HCT116 (cell line): ENCODE data around the gene BNC2. TPM values are rescaled to one million over a fixed set of nuclear protein-coding genes. Genes with fewer than 3 reads are reported as not detected.

ENCODE experiments used
- ATAC-seq: fragments of 200-7000 bp; cut with Tn5 transposase; 2 replicates; pipeline ENCODE4 v1.9.1; 2020; ENCODE audit warnings: mild to moderate bottlenecking, moderate library complexity
- Bru-seq: library from RNA; stranded (reverse); fragments of 400-500 nt; gene quantifications from one replicate; lab custom pipeline; 2021; lab: Mats Ljungman, UMichigan
- BruChase-seq, 2 experiments: library from RNA; stranded (reverse); fragments of 400-500 nt; gene quantifications; one replicate each; lab custom pipeline; 2021; lab: Mats Ljungman, UMichigan
- BruUV-seq: library from RNA; stranded (reverse); fragments of 400-500 nt; replicated peaks from 2 replicates; lab custom pipeline; 2021; lab: Mats Ljungman, UMichigan
- CTCF ChIA-PET: fragments of 300-600 bp; sonication (Branson Sonifier 250); formaldehyde crosslinking; loops from one replicate; lab custom pipeline; 2021; ENCODE audit warnings: antibody characterized with exemption; lab: Charles Lee
- POLR2A ChIA-PET: fragments of 300-600, 350-600 bp; sonication (Branson Sonifier 250); formaldehyde crosslinking; loops from one replicate; lab custom pipeline; 2021; ENCODE audit warnings: antibody characterized with exemption; lab: Charles Lee
- RAD21 ChIA-PET, 2 experiments: fragments of 300-600 bp; sonication (Branson Sonifier 250); formaldehyde crosslinking; loops; one replicate each; lab custom pipeline; 2023; ENCODE audit warnings: low total read pairs in 2 of 2; ENCODE audit not compliant: uncharacterized antibody in 2 of 2, unreplicated experiment in 2 of 2, low non-redundant PET in 1 of 2; lab: Charles Lee
- DNase-seq: peaks from one replicate; pipeline ENCODE4 v3.0.0-alpha.2; 2010; ENCODE audit warnings: low read depth, low spot score
- H2AFZ ChIP-seq: fragments of 200-600 bp; shearing (Covaris generic), sonication (generic); 2 replicates; pipeline ENCODE4 v1.6.1; 2017; ENCODE audit warnings: low read depth, mixed run types, mixed read lengths, antibody characterized with exemption, low read length; ENCODE audit not compliant: poor library complexity, severe bottlenecking
- H3K27ac ChIP-seq: 2 replicates; pipeline ENCODE4 v1.5.1; 2012; ENCODE audit warnings: low read depth, low read length
- H3K27me3 ChIP-seq: fragments of 200-600 bp; sonication (generic); 2 replicates; pipeline ENCODE4 v1.6.1; 2016; ENCODE audit warnings: mixed run types, low read length, mixed read lengths; ENCODE audit not compliant: insufficient read depth
- H3K36me3 ChIP-seq, 2 experiments: fragments of 200-500 bp in 1 of 2; fragments of 200-600 bp in 1 of 2; sonication (Bioruptor generic) in 1 of 2; sonication (generic) in 1 of 2; 2 replicates each; pipeline versions ENCODE4 v1.5.1 to v1.6.1; 2014 to 2016; ENCODE audit warnings: low read length in 2 of 2, inconsistent platforms in 1 of 2, mixed read lengths in 1 of 2, mixed run types in 1 of 2; ENCODE audit not compliant: insufficient read depth in 2 of 2, control insufficient read depth in 1 of 2
- H3K4me1 ChIP-seq, 2 experiments: fragments of 200-600 bp in 1 of 2; sonication (generic) in 1 of 2; 2 replicates each; pipeline versions ENCODE4 v1.5.1 to v1.6.1; 2012 to 2017; ENCODE audit warnings: low read length in 2 of 2, inconsistent platforms in 1 of 2, mild to moderate bottlenecking in 1 of 2, mixed read lengths in 1 of 2, mixed run types in 1 of 2, moderate library complexity in 1 of 2; ENCODE audit not compliant: insufficient read depth in 2 of 2, control insufficient read depth in 1 of 2
- H3K4me2 ChIP-seq: fragments of 200-600 bp; sonication (generic); 2 replicates; pipeline ENCODE4 v1.6.1; 2017; ENCODE audit warnings: mixed run types, low read length, mixed read lengths
- H3K4me3 ChIP-seq, 2 experiments: fragments of 200-600 bp in 1 of 2; sonication (generic) in 1 of 2; replicated peaks in 1 of 2; 2 replicates each; pipeline ENCODE4 v1.5.1; 2011 to 2016; ENCODE audit warnings: low read length in 2 of 2, control low read depth in 1 of 2, low read depth in 1 of 2, mild to moderate bottlenecking in 1 of 2, mixed read lengths in 1 of 2, mixed run types in 1 of 2
- H3K79me2 ChIP-seq: fragments of 200-600 bp; sonication (generic); 2 replicates; pipeline ENCODE4 v1.6.1; 2017; ENCODE audit warnings: mild to moderate bottlenecking, mixed run types, low read length, moderate library complexity, mixed read lengths; ENCODE audit not compliant: insufficient read depth
- H3K9ac ChIP-seq: fragments of 200-600 bp; sonication (generic); 2 replicates; pipeline ENCODE4 v1.6.1; 2016; ENCODE audit warnings: low read length, mixed read lengths
- H3K9me2 ChIP-seq: fragments of 200-600 bp; sonication (generic), shearing (Covaris generic); 2 replicates; pipeline ENCODE4 v1.6.1; 2017; ENCODE audit warnings: mixed run types, mild to moderate bottlenecking, moderate library complexity; ENCODE audit not compliant: insufficient read depth
- H3K9me3 ChIP-seq, 2 experiments: fragments of 200-500 bp in 1 of 2; fragments of 200-600 bp in 1 of 2; sonication (Bioruptor generic) in 1 of 2; sonication (generic) in 1 of 2; 2 replicates each; pipeline ENCODE4 v1.6.1; 2014 to 2017; ENCODE audit warnings: low read length in 2 of 2, mixed read lengths in 2 of 2, inconsistent platforms in 1 of 2, low read depth in 1 of 2, mild to moderate bottlenecking in 1 of 2, mixed run types in 1 of 2, moderate library complexity in 1 of 2; ENCODE audit not compliant: control insufficient read depth in 1 of 2, insufficient read depth in 1 of 2
- H4K20me1 ChIP-seq: fragments of 200-600 bp; sonication (generic), shearing (Covaris generic); 2 replicates; pipeline ENCODE4 v1.6.1; 2017; ENCODE audit warnings: mixed run types, mild to moderate bottlenecking, moderate library complexity; ENCODE audit not compliant: insufficient read depth
- CBX3 ChIP-seq: IDR thresholded peaks from 2 replicates; pipeline ENCODE4 v1.6.1; 2012; ENCODE audit warnings: low read depth
- CEBPB ChIP-seq: IDR thresholded peaks from 2 replicates; pipeline ENCODE4 v1.6.1; 2012; ENCODE audit warnings: low read depth
- EGR1 ChIP-seq: IDR thresholded peaks from 2 replicates; pipeline ENCODE4 v1.6.1; 2012; ENCODE audit warnings: low read depth
- EZH2 ChIP-seq: fragments of 200-600 bp; sonication (generic); IDR thresholded peaks from 2 replicates; pipeline ENCODE4 v1.6.1; 2017; ENCODE audit warnings: antibody characterized with exemption, mixed run types
- EZH2phosphoT487 ChIP-seq: fragments of 200-600 bp; IDR thresholded peaks from 2 replicates; pipeline ENCODE4 v1.6.1; 2018; ENCODE audit warnings: antibody characterized with exemption, borderline replicate concordance
- FOSL1 ChIP-seq: IDR thresholded peaks from 2 replicates; pipeline ENCODE4 v1.6.1; 2012; ENCODE audit warnings: low read depth
- POLR2A ChIP-seq: IDR thresholded peaks from 2 replicates; pipeline ENCODE4 v1.7.0; 2011; ENCODE audit warnings: borderline replicate concordance; ENCODE audit not compliant: insufficient read depth, insufficient read length; ENCODE audit errors: extremely low read depth
- POLR2AphosphoS5 ChIP-seq: IDR thresholded peaks from 2 replicates; pipeline ENCODE4 v1.6.1; 2011; ENCODE audit warnings: mild to moderate bottlenecking, low read depth, low read length, moderate library complexity
- RAD21 ChIP-seq: IDR thresholded peaks from 2 replicates; pipeline ENCODE4 v1.6.1; 2012; ENCODE audit warnings: low read depth, mild to moderate bottlenecking
- SIN3A ChIP-seq: IDR thresholded peaks from 2 replicates; pipeline ENCODE4 v1.6.1; 2012; ENCODE audit warnings: low read depth
- SRF ChIP-seq: IDR thresholded peaks from 2 replicates; pipeline ENCODE4 v1.6.1; 2012; ENCODE audit warnings: low read depth
- TCF7L2 ChIP-seq: IDR thresholded peaks from 2 replicates; pipeline ENCODE4 v1.7.0; 2011; ENCODE audit warnings: borderline replicate concordance, inconsistent platforms; ENCODE audit not compliant: insufficient read depth, insufficient read length; ENCODE audit errors: extremely low read depth
- YY1 ChIP-seq: IDR thresholded peaks from 2 replicates; pipeline ENCODE4 v1.6.1; 2011; ENCODE audit warnings: low read length, low read depth, moderate library complexity, mild to moderate bottlenecking; ENCODE audit not compliant: insufficient replicate concordance; ENCODE audit errors: extremely low read depth
- ZNF274 ChIP-seq: fragments of 200-500 bp; sonication (Bioruptor generic); IDR thresholded peaks from 2 replicates; pipeline ENCODE4 v1.6.1; 2014; ENCODE audit warnings: mild to moderate bottlenecking, low read depth, low read length, inconsistent platforms
- intact Hi-C: fragments of 100-400 bp; cut with micrococcal nuclease; formaldehyde crosslinking; loops from 2 replicates; pipeline ENCODE4 v1.10.0; 2022
- long read RNA-seq: library from polyadenylated mRNA; unstranded; transcript quantifications from one replicate; pipeline ENCODE4 v2.0.0, GENCODE V29; 2021; ENCODE audit not compliant: unreplicated experiment
- polyA plus RNA-seq: library from polyadenylated mRNA; unstranded; fragments of >200 nt; gene quantifications from 2 replicates; pipeline ENCODE4 v1.2.1, GENCODE V29; 2012; ENCODE audit warnings: missing spikeins
- total RNA-seq: library from RNA; stranded (reverse); gene quantifications from one replicate; pipeline ENCODE4 v1.2.1, GENCODE V29; 2021; ENCODE audit not compliant: unreplicated experiment
- TF ChIP-seq, protein P1 (sequence below): IDR thresholded peaks from 2 replicates; pipeline ENCODE4 v1.6.1; 2011; ENCODE audit warnings: mild to moderate bottlenecking, low read length, moderate library complexity; ENCODE audit not compliant: insufficient replicate concordance; ENCODE audit errors: extremely low read depth
- TF ChIP-seq, protein P2 (sequence below): IDR thresholded peaks from 2 replicates; pipeline ENCODE4 v1.6.1; 2012
- TF ChIP-seq, protein P3 (sequence below), 3 experiments: fragments of 200-600 bp in 1 of 3; sonication (generic) in 1 of 3; IDR thresholded peaks in 2 of 3; conservative IDR thresholded peaks in 1 of 3; 2 replicates each; pipeline ENCODE4 v1.5.1; 2012 to 2017; ENCODE audit warnings: low read depth in 2 of 3, low read length in 2 of 3, antibody characterized with exemption in 1 of 3, borderline replicate concordance in 1 of 3, control low read depth in 1 of 3, mild to moderate bottlenecking in 1 of 3, mixed read lengths in 1 of 3, mixed run types in 1 of 3, moderate library complexity in 1 of 3; ENCODE audit not compliant: insufficient read depth in 1 of 3
- TF ChIP-seq, protein P4 (sequence below): IDR thresholded peaks from 2 replicates; pipeline ENCODE4 v1.6.1; 2012

Gene BNC2, protein sequence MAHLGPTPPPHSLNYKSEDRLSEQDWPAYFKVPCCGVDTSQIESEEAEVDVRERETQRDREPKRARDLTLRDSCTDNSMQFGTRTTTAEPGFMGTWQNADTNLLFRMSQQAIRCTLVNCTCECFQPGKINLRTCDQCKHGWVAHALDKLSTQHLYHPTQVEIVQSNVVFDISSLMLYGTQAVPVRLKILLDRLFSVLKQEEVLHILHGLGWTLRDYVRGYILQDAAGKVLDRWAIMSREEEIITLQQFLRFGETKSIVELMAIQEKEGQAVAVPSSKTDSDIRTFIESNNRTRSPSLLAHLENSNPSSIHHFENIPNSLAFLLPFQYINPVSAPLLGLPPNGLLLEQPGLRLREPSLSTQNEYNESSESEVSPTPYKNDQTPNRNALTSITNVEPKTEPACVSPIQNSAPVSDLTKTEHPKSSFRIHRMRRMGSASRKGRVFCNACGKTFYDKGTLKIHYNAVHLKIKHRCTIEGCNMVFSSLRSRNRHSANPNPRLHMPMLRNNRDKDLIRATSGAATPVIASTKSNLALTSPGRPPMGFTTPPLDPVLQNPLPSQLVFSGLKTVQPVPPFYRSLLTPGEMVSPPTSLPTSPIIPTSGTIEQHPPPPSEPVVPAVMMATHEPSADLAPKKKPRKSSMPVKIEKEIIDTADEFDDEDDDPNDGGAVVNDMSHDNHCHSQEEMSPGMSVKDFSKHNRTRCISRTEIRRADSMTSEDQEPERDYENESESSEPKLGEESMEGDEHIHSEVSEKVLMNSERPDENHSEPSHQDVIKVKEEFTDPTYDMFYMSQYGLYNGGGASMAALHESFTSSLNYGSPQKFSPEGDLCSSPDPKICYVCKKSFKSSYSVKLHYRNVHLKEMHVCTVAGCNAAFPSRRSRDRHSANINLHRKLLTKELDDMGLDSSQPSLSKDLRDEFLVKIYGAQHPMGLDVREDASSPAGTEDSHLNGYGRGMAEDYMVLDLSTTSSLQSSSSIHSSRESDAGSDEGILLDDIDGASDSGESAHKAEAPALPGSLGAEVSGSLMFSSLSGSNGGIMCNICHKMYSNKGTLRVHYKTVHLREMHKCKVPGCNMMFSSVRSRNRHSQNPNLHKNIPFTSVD
- total RNA-seq (0.37 TPM), Bru-seq, nascent RNA (percentile 1 among the genes with signal in this experiment), BruChase-seq, experiment 1, labeled RNA remaining after a 6-hour chase (percentile 2 among the genes with signal in this experiment), BruChase-seq, experiment 2, labeled RNA remaining after a 2-hour chase (percentile 5 among the genes with signal in this experiment)
- not detected in 2 replicates for polyA plus RNA-seq
- long read RNA-seq = 0 reads

DNA sequence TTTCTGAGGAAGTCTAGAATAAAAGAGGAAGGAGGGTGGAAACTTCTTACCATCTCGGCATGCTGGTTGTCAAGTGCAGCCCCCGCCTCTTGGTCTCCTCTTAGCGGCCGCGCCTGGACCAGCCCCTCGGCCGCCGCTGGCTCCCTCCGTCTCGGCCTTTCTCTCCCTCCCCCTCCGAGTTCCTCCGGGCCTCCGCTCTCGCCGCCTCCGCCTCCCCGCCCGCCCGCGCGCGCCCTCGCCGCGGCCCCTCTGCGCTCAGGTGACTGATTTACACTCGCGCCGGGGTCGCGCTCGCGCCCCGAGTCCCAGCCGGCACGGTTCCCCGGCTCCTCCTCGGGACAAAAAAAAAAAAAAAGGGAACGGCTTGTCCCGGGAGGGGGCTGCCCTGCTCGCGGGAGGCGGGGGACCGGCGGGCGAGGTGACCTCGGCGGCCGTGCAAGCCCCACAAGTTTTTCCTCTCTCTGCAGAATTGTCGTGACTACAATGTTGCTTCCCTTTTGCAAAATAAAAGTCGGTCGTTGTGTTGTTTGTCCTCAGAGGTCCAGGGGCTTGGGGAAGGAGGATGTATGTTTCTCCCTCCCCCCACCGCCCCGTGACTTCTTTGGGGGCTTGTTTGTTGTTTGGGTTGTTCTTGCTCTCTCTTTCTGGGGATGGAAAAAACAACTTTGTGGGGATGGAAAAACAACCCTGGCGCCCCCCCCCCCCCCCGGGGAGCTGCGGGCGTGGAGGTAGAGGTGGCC, at the start of gene BNC2:
TSS of gene BNC2 (minus strand) at position 75 of the 740 bp plus-strand sequence. CDS start at position 53, 22 bp downstream.
- no peak for TF ChIP-seq YY1
- TF ChIP-seq TCF7L2 = no peak
- TF ChIP-seq SRF = no peak
- no peak for TF ChIP-seq CBX3
- TF ChIP-seq FOSL1 = no peak
- TF ChIP-seq POLR2A = no peak
- TF ChIP-seq SIN3A = no peak
- TF ChIP-seq, protein P1, sequence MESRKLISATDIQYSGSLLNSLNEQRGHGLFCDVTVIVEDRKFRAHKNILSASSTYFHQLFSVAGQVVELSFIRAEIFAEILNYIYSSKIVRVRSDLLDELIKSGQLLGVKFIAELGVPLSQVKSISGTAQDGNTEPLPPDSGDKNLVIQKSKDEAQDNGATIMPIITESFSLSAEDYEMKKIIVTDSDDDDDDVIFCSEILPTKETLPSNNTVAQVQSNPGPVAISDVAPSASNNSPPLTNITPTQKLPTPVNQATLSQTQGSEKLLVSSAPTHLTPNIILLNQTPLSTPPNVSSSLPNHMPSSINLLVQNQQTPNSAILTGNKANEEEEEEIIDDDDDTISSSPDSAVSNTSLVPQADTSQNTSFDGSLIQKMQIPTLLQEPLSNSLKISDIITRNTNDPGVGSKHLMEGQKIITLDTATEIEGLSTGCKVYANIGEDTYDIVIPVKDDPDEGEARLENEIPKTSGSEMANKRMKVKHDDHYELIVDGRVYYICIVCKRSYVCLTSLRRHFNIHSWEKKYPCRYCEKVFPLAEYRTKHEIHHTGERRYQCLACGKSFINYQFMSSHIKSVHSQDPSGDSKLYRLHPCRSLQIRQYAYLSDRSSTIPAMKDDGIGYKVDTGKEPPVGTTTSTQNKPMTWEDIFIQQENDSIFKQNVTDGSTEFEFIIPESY = no peak
- no peak for TF ChIP-seq EZH2
- no peak for TF ChIP-seq EGR1
- TF ChIP-seq ZNF274 = no peak
- TF ChIP-seq CEBPB = no peak
- TF ChIP-seq POLR2AphosphoS5 = no peak
- TF ChIP-seq EZH2phosphoT487 = no peak
- TF ChIP-seq, protein P2, sequence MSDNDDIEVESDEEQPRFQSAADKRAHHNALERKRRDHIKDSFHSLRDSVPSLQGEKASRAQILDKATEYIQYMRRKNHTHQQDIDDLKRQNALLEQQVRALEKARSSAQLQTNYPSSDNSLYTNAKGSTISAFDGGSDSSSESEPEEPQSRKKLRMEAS = no peak
- TF ChIP-seq, protein P3, sequence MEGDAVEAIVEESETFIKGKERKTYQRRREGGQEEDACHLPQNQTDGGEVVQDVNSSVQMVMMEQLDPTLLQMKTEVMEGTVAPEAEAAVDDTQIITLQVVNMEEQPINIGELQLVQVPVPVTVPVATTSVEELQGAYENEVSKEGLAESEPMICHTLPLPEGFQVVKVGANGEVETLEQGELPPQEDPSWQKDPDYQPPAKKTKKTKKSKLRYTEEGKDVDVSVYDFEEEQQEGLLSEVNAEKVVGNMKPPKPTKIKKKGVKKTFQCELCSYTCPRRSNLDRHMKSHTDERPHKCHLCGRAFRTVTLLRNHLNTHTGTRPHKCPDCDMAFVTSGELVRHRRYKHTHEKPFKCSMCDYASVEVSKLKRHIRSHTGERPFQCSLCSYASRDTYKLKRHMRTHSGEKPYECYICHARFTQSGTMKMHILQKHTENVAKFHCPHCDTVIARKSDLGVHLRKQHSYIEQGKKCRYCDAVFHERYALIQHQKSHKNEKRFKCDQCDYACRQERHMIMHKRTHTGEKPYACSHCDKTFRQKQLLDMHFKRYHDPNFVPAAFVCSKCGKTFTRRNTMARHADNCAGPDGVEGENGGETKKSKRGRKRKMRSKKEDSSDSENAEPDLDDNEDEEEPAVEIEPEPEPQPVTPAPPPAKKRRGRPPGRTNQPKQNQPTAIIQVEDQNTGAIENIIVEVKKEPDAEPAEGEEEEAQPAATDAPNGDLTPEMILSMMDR (IDR thresholded peaks at IDR 0.05 in 2 of 3, conservative IDR thresholded peaks at IDR 0.05 in 1 of 3; ENCODE audit: borderline replicate concordance in 1 of 3, insufficient read depth in 1 of 3, low read depth in 2 of 3, low read length in 2 of 3) = no peak
- TF ChIP-seq, protein P4, sequence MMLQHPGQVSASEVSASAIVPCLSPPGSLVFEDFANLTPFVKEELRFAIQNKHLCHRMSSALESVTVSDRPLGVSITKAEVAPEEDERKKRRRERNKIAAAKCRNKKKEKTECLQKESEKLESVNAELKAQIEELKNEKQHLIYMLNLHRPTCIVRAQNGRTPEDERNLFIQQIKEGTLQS = no peak
- no peak for TF ChIP-seq RAD21
- TF ChIP-seq, all 23 proteins: peak for 0
- Histone ChIP-seq H3K9ac (no peak within 1 kb of the TSS), H2AFZ (no peak within 1 kb of the TSS), H3K4me1 (no peaks in the 10 kb centered on the region), H3K4me3 (no peak within 1 kb of the TSS), H3K9me2 (no peaks in the 10 kb centered on the region), H3K27ac (no peak within 1 kb of the TSS), H3K79me2 (no peaks in the 10 kb centered on the region), H3K9me3 (no peaks in the 10 kb centered on the region), H3K4me2 (no peak within 1 kb of the TSS), H3K27me3 (no peaks in the 10 kb centered on the region), H3K36me3 (no peaks in the 10 kb centered on the region), H4K20me1 (no peaks in the 10 kb centered on the region)
- DNase-seq (no peak), ATAC-seq (no peak)
- intact Hi-C loops = no loop called here
- RAD21 ChIA-PET = no interaction called here
- CTCF ChIA-PET = no interaction called here
- POLR2A ChIA-PET = no interaction called here
- BruUV-seq = no TSS peak
